Measurements from ENCODE around the gene GPD1L. TPM values are rescaled to one million over a fixed set of nuclear protein-coding genes. Genes with fewer than 3 reads are reported as not detected.

The GPD1L gene
- total RNA-seq, 1 donor from 2014 or later: 11.2 TPM

- Histone ChIP-seq H3K27me3 (ENCODE audit: insufficient read depth, low read length) (no peaks in the 10 kb centered on the region), H3K4me3 (ENCODE audit: insufficient read depth, low read depth, low read length) (no peak overlapping the region), H4K20me1 (ENCODE audit: insufficient read depth, low read length) (no peaks in the 10 kb centered on the region), H3K9ac (ENCODE audit: low read length) (no peak overlapping the region), H3K4me1 (ENCODE audit: insufficient read depth, low read length) (no peaks in the 10 kb centered on the region), H3K27ac (ENCODE audit: low read depth, low read length) (no peak overlapping the region), H3K79me2 (ENCODE audit: insufficient read depth, low read length) (no peaks in the 10 kb centered on the region), H3K36me3 (ENCODE audit: insufficient read depth, low read length) (no peaks in the 10 kb centered on the region), H2AFZ (ENCODE audit: low read depth, low read length) (no peak overlapping the region), H3K4me2 (ENCODE audit: low read length) (no peak overlapping the region), H3K9me3 (ENCODE audit: insufficient read depth, low read depth, low read length) (no peaks in the 10 kb centered on the region)
- Mint-ChIP-seq H3K9me3 (ENCODE audit: unreplicated experiment) (peaks cover 5% of the 10 kb centered on the region), H3K4me1 (ENCODE audit: low read depth, unreplicated experiment) (no peaks in the 10 kb centered on the region), H3K36me3 (ENCODE audit: low read depth, unreplicated experiment) (no peaks in the 10 kb centered on the region), H3K27me3 (ENCODE audit: low read depth, unreplicated experiment) (peaks cover 3% of the 10 kb centered on the region), H3K27ac (ENCODE audit: unreplicated experiment) (no peak overlapping the region), H3K4me3 (ENCODE audit: unreplicated experiment) (no peak overlapping the region)
- FAIRE-seq (no peak), DNase-seq (ENCODE audit: low read depth) (no peak)
- TF ChIP-seq EZH2 (IDR thresholded peaks at IDR 0.05; ENCODE audit: insufficient read depth, low read length) (no peak), CTCF (IDR thresholded peaks at IDR 0.05; ENCODE audit: insufficient read depth, low read depth, low read length) (no peak)
These were observed 108.8 kb downstream of the GPD1L start for GRCh38 chr3:32215185-32215584.

GRCh38 chr3:32216172-32216783 is 109.9 kb downstream of the GPD1L start:
- no peaks in the 10 kb centered on the region for H3K9me3 ChIP-seq (ENCODE audit: insufficient read depth, low read depth, low read length)
- no peak overlapping the region for H2AFZ ChIP-seq (ENCODE audit: low read depth, low read length)
- H3K27ac ChIP-seq (ENCODE audit: low read depth, low read length): no peak overlapping the region
- peaks cover 5% of the 10 kb centered on the region for H3K9me3 Mint-ChIP-seq (ENCODE audit: unreplicated experiment)
- no peaks in the 10 kb centered on the region for H3K36me3 ChIP-seq (ENCODE audit: insufficient read depth, low read length)
- H3K79me2 ChIP-seq (ENCODE audit: insufficient read depth, low read length): no peaks in the 10 kb centered on the region
- no peak overlapping the region for H3K4me2 ChIP-seq (ENCODE audit: low read length)
- H4K20me1 ChIP-seq (ENCODE audit: insufficient read depth, low read length): no peaks in the 10 kb centered on the region
- no peak overlapping the region for H3K27ac Mint-ChIP-seq (ENCODE audit: unreplicated experiment)
- no peak for TF ChIP-seq EZH2 (IDR thresholded peaks at IDR 0.05; ENCODE audit: insufficient read depth, low read length)
- TF ChIP-seq CTCF (IDR thresholded peaks at IDR 0.05; ENCODE audit: insufficient read depth, low read depth, low read length): no peak
- DNase-seq (ENCODE audit: low read depth): no peak
- H3K27me3 ChIP-seq (ENCODE audit: insufficient read depth, low read length): no peaks in the 10 kb centered on the region
- FAIRE-seq: no peak
- no peak overlapping the region for H3K9ac ChIP-seq (ENCODE audit: low read length)
- no peaks in the 10 kb centered on the region for H3K4me1 ChIP-seq (ENCODE audit: insufficient read depth, low read length)
- H3K4me1 Mint-ChIP-seq (ENCODE audit: low read depth, unreplicated experiment): no peaks in the 10 kb centered on the region
- no peaks in the 10 kb centered on the region for H3K36me3 Mint-ChIP-seq (ENCODE audit: low read depth, unreplicated experiment)
- peaks cover 3% of the 10 kb centered on the region for H3K27me3 Mint-ChIP-seq (ENCODE audit: low read depth, unreplicated experiment)
- H3K4me3 ChIP-seq (ENCODE audit: insufficient read depth, low read depth, low read length): no peak overlapping the region
- no peak overlapping the region for H3K4me3 Mint-ChIP-seq (ENCODE audit: unreplicated experiment)

DNA sequence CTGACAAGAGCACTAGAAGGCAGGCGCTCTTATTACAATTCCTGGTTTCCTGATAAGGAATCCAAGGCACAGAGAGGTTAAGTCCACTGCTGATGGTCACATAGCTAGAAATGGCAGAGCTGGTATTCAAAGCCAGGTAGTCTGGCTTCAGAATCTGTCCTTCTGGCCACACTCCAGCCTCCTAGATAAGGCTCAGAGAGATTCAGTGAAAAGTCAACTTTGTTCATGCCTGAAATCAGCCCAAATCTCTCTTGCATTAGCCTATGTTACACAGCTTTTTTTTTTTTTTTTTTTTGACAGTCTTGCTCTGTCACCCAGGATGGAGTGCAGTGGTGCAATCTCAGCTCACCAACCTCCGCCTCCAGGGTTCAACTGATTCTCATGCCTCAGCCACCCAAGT is 110.9 kb downstream of the GPD1L start:
- DNase-seq (ENCODE audit: low read depth) (no peak), FAIRE-seq (no peak)
- Histone ChIP-seq H3K27ac (ENCODE audit: low read depth, low read length) (no peak overlapping the region), H2AFZ (ENCODE audit: low read depth, low read length) (no peak overlapping the region), H3K4me2 (ENCODE audit: low read length) (no peak overlapping the region), H3K36me3 (ENCODE audit: insufficient read depth, low read length) (no peaks in the 10 kb centered on the region), H4K20me1 (ENCODE audit: insufficient read depth, low read length) (no peaks in the 10 kb centered on the region), H3K79me2 (ENCODE audit: insufficient read depth, low read length) (no peaks in the 10 kb centered on the region), H3K9me3 (ENCODE audit: insufficient read depth, low read depth, low read length) (no peaks in the 10 kb centered on the region), H3K27me3 (ENCODE audit: insufficient read depth, low read length) (no peaks in the 10 kb centered on the region), H3K9ac (ENCODE audit: low read length) (no peak overlapping the region), H3K4me3 (ENCODE audit: insufficient read depth, low read depth, low read length) (no peak overlapping the region), H3K4me1 (ENCODE audit: insufficient read depth, low read length) (no peaks in the 10 kb centered on the region)
- Mint-ChIP-seq H3K4me3 (ENCODE audit: unreplicated experiment) (no peak overlapping the region), H3K27ac (ENCODE audit: unreplicated experiment) (no peak overlapping the region), H3K4me1 (ENCODE audit: low read depth, unreplicated experiment) (no peaks in the 10 kb centered on the region), H3K27me3 (ENCODE audit: low read depth, unreplicated experiment) (peaks cover 3% of the 10 kb centered on the region), H3K9me3 (ENCODE audit: unreplicated experiment) (peaks cover 6% of the 10 kb centered on the region), H3K36me3 (ENCODE audit: low read depth, unreplicated experiment) (no peaks in the 10 kb centered on the region)
- no peak for TF ChIP-seq CTCF (IDR thresholded peaks at IDR 0.05; ENCODE audit: insufficient read depth, low read depth, low read length)
- no peak for TF ChIP-seq EZH2 (IDR thresholded peaks at IDR 0.05; ENCODE audit: insufficient read depth, low read length)

Data from astrocyte (in vitro differentiated cells and primary cell).